Measurements from ENCODE around the gene PKNOX2. TPM values are rescaled to one million over a fixed set of nuclear protein-coding genes. Genes with fewer than 3 reads are reported as not detected.

The PKNOX2 gene
- total and polyA plus RNA-seq, 9 of the 15 experiments (the other 6 are each of a cell fraction or from before 2014, with no cell fraction given) = not detected

DNA sequence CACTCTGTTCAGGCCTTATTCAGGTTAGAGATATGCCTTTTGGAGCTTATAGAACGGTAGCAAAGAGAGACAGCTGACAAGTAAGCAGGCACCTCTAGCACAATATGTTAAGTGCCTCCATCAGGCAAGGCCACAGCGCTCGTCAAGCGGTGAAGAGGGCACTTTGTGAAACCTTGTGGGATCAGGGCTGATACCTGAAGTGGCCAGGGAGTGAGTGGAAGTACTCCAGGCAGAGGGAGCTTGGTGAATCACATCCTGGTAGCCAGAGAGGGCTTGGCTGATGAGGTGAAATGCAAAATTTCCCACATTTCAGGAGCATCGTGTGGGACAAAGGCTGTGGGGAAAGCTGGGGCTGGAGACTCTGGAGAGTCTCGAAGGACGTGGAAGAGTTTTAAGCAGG is 87.4 kb downstream of the PKNOX2 start (continued):
- TF ChIP-seq ZNF175 (CRISPR knock-in tag; IDR thresholded peaks at IDR 0.05; ENCODE audit: low read depth) (no peak), KLF1 (tag; IDR thresholded peaks at IDR 0.05) (no peak), ZNF311 (CRISPR knock-in tag; IDR thresholded peaks at IDR 0.05) (no peak), ZNF644 (tag; IDR thresholded peaks at IDR 0.05; ENCODE audit: low read depth) (no peak), POLR2AphosphoS2 (IDR thresholded peaks at IDR 0.05; ENCODE audit: low read length) (no peak), SUPT5H (IDR thresholded peaks at IDR 0.05) (no peak), CTBP1 (IDR thresholded peaks at IDR 0.05; ENCODE audit: borderline replicate concordance) (no peak), HDAC1 (IDR thresholded peaks at IDR 0.05) (no peak)
- TF ChIP-seq, protein P1, sequence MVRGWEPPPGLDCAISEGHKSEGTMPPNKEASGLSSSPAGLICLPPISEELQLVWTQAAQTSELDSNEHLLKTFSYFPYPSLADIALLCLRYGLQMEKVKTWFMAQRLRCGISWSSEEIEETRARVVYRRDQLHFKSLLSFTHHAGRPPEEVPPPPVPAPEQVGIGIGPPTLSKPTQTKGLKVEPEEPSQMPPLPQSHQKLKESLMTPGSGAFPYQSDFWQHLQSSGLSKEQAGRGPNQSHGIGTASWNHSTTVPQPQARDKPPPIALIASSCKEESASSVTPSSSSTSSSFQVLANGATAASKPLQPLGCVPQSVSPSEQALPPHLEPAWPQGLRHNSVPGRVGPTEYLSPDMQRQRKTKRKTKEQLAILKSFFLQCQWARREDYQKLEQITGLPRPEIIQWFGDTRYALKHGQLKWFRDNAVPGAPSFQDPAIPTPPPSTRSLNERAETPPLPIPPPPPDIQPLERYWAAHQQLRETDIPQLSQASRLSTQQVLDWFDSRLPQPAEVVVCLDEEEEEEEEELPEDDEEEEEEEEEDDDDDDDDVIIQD (CRISPR knock-in tag; IDR thresholded peaks at IDR 0.05) = no peak
- TF ChIP-seq, protein P2, sequence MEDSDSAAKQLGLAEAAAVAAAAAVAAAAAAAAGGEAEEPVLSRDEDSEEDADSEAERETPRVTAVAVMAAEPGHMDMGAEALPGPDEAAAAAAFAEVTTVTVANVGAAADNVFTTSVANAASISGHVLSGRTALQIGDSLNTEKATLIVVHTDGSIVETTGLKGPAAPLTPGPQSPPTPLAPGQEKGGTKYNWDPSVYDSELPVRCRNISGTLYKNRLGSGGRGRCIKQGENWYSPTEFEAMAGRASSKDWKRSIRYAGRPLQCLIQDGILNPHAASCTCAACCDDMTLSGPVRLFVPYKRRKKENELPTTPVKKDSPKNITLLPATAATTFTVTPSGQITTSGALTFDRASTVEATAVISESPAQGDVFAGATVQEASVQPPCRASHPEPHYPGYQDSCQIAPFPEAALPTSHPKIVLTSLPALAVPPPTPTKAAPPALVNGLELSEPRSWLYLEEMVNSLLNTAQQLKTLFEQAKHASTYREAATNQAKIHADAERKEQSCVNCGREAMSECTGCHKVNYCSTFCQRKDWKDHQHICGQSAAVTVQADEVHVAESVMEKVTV (CRISPR knock-in tag; IDR thresholded peaks at IDR 0.05) = no peak
- TF ChIP-seq, protein P3, sequence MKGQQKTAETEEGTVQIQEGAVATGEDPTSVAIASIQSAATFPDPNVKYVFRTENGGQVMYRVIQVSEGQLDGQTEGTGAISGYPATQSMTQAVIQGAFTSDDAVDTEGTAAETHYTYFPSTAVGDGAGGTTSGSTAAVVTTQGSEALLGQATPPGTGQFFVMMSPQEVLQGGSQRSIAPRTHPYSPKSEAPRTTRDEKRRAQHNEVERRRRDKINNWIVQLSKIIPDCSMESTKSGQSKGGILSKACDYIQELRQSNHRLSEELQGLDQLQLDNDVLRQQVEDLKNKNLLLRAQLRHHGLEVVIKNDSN (CRISPR knock-in tag; IDR thresholded peaks at IDR 0.05) = no peak
- TF ChIP-seq, protein P4, sequence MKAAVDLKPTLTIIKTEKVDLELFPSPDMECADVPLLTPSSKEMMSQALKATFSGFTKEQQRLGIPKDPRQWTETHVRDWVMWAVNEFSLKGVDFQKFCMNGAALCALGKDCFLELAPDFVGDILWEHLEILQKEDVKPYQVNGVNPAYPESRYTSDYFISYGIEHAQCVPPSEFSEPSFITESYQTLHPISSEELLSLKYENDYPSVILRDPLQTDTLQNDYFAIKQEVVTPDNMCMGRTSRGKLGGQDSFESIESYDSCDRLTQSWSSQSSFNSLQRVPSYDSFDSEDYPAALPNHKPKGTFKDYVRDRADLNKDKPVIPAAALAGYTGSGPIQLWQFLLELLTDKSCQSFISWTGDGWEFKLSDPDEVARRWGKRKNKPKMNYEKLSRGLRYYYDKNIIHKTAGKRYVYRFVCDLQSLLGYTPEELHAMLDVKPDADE (conservative IDR thresholded peaks at IDR 0.05; ENCODE audit: control insufficient read depth, low read depth, low read length) = no peak
